ENCODE results near the gene FNDC5.

- no peak for TF ChIP-seq CTCF (IDR thresholded peaks at IDR 0.05)
- no peak for TF ChIP-seq ZFX (IDR thresholded peaks at IDR 0.05; ENCODE audit: borderline replicate concordance)
These were observed 46.8 kb upstream of the FNDC5 start for GRCh38 chr1:32917521-32917920.
